WTC11 (cell line): ENCODE data around the gene ZSWIM6. TPM values are rescaled to one million over a fixed set of nuclear protein-coding genes. Genes with fewer than 3 reads are reported as not detected.

ENCODE experiments used
- ATAC-seq: fragments of 200-7000 bp; cut with Tn5 transposase; 2 replicates; pipeline ENCODE4 v1.10.0; 2021; ENCODE audit warnings: mild to moderate bottlenecking, moderate library complexity
- CTCF ChIA-PET: fragments of 300-600 bp; sonication (Branson Sonifier 250); formaldehyde crosslinking; loops from one replicate; lab custom pipeline; 2021; ENCODE audit warnings: antibody characterized with exemption; lab: Charles Lee
- POLR2A ChIA-PET: fragments of 350-600 bp; sonication (Branson Sonifier 250); formaldehyde crosslinking; loops from one replicate; lab custom pipeline; 2021; ENCODE audit warnings: antibody characterized with exemption; lab: Charles Lee
- DNase-seq: peaks from one replicate; pipeline ENCODE4 v3.0.0; 2021; ENCODE audit warnings: low spot score
- H3K27ac Mint-ChIP-seq: 2 replicates; pipeline ENCODE4 v1.8.0; 2021; ENCODE audit warnings: mixed read lengths
- H3K27me3 Mint-ChIP-seq: 2 replicates; pipeline ENCODE4 v1.8.0; 2021; ENCODE audit warnings: low read depth, mild to moderate bottlenecking, moderate library complexity, mixed read lengths
- H3K36me3 Mint-ChIP-seq: 2 replicates; pipeline ENCODE4 v1.8.0; 2021; ENCODE audit warnings: mixed read lengths
- H3K4me1 Mint-ChIP-seq: 2 replicates; pipeline ENCODE4 v1.8.0; 2022; ENCODE audit warnings: mixed read lengths
- H3K4me3 Mint-ChIP-seq: 2 replicates; pipeline ENCODE4 v1.8.0; 2021; ENCODE audit warnings: mild to moderate bottlenecking, moderate library complexity, mixed read lengths
- H3K9me3 Mint-ChIP-seq: 2 replicates; pipeline ENCODE4 v1.8.0; 2021; ENCODE audit warnings: mixed read lengths
- CBFB ChIP-seq: sonication (generic); formaldehyde crosslinking; IDR thresholded peaks from 2 replicates; pipeline ENCODE4 v1.8.1; 2022; ENCODE audit warnings: mild to moderate bottlenecking, low read depth, missing genetic modification reagents
- ETV6 ChIP-seq: sonication (generic); formaldehyde crosslinking; IDR thresholded peaks from 2 replicates; pipeline ENCODE4 v1.8.1; 2022; ENCODE audit warnings: mild to moderate bottlenecking, missing genetic modification reagents
- FOXJ3 ChIP-seq: sonication (generic); formaldehyde crosslinking; IDR thresholded peaks from 2 replicates; pipeline ENCODE4 v1.9.0; 2021; ENCODE audit warnings: missing genetic modification reagents, mild to moderate bottlenecking, borderline replicate concordance
- FOXK1 ChIP-seq: sonication (generic); formaldehyde crosslinking; IDR thresholded peaks from 2 replicates; pipeline ENCODE4 v1.8.0; 2022; ENCODE audit warnings: mild to moderate bottlenecking, moderate library complexity, missing genetic modification reagents
- FOXP1 ChIP-seq: sonication (generic); formaldehyde crosslinking; IDR thresholded peaks from 2 replicates; pipeline ENCODE4 v1.8.0; 2022; ENCODE audit warnings: missing genetic modification reagents, mild to moderate bottlenecking, moderate library complexity, borderline replicate concordance
- NFYB ChIP-seq: sonication (generic); formaldehyde crosslinking; conservative IDR thresholded peaks from 2 replicates; pipeline ENCODE4 v1.8.0; 2022; ENCODE audit warnings: low read depth, missing genetic modification reagents
- PRRX2 ChIP-seq: fragments of 250-450 bp; sonication (Bioruptor Pico); IDR thresholded peaks from 2 replicates; pipeline ENCODE4 v1.8.0; 2021; ENCODE audit warnings: mild to moderate bottlenecking
- SP1 ChIP-seq: sonication (generic); formaldehyde crosslinking; conservative IDR thresholded peaks from 2 replicates; pipeline ENCODE4 v1.8.1; 2022; ENCODE audit warnings: missing genetic modification reagents
- TCF7 ChIP-seq: sonication (generic); formaldehyde crosslinking; IDR thresholded peaks from 2 replicates; pipeline ENCODE4 v1.8.0; 2022; ENCODE audit warnings: mild to moderate bottlenecking, low read depth, missing genetic modification reagents, moderate library complexity
- ZNF219 ChIP-seq: sonication (generic); formaldehyde crosslinking; IDR thresholded peaks from 2 replicates; pipeline ENCODE4 v1.8.0; 2023; ENCODE audit warnings: missing genetic modification reagents, mild to moderate bottlenecking, borderline replicate concordance
- ZNF317 ChIP-seq: sonication (generic); formaldehyde crosslinking; IDR thresholded peaks from 2 replicates; pipeline ENCODE4 v1.8.1; 2023; ENCODE audit warnings: low read depth, mild to moderate bottlenecking, moderate library complexity, missing genetic modification reagents, borderline replicate concordance
- ZNF423 ChIP-seq: fragments of 250-450 bp; sonication (Bioruptor Pico); IDR thresholded peaks from 2 replicates; pipeline ENCODE4 v2.1.2; 2022; ENCODE audit warnings: mild to moderate bottlenecking, moderate library complexity
- total RNA-seq: library from RNA; stranded (reverse); gene quantifications from 3 replicates; pipeline ENCODE4 v1.2.3, GENCODE V29; 2021
- TF ChIP-seq, protein P1 (sequence below): sonication (generic); formaldehyde crosslinking; IDR thresholded peaks from 2 replicates; pipeline ENCODE4 v1.8.1; 2023; ENCODE audit warnings: mild to moderate bottlenecking, moderate library complexity, missing genetic modification reagents
- TF ChIP-seq, protein P2 (sequence below): sonication (generic); formaldehyde crosslinking; IDR thresholded peaks from 2 replicates; pipeline ENCODE4 v1.8.0; 2022; ENCODE audit warnings: mild to moderate bottlenecking, missing genetic modification reagents
- TF ChIP-seq, protein P3 (sequence below): sonication (generic); formaldehyde crosslinking; IDR thresholded peaks from 2 replicates; pipeline ENCODE4 v1.8.0; 2022; ENCODE audit warnings: mild to moderate bottlenecking, missing genetic modification reagents
- TF ChIP-seq, protein P4 (sequence below): sonication (generic); formaldehyde crosslinking; IDR thresholded peaks from 2 replicates; pipeline ENCODE4 v1.8.0; 2022; ENCODE audit warnings: missing genetic modification reagents
- TF ChIP-seq, protein P5 (sequence below): sonication (generic); formaldehyde crosslinking; IDR thresholded peaks from 2 replicates; pipeline ENCODE4 v1.8.1; 2022; ENCODE audit warnings: mild to moderate bottlenecking, moderate library complexity, missing genetic modification reagents
- TF ChIP-seq, protein P6 (sequence below): sonication (generic); formaldehyde crosslinking; IDR thresholded peaks from 2 replicates; pipeline ENCODE4 v1.8.0; 2023; ENCODE audit warnings: missing genetic modification reagents
- TF ChIP-seq, protein P7 (sequence below): sonication (generic); formaldehyde crosslinking; IDR thresholded peaks from 2 replicates; pipeline ENCODE4 v1.8.1; 2023; ENCODE audit warnings: mild to moderate bottlenecking, missing genetic modification reagents
- TF ChIP-seq, protein P8 (sequence below): sonication (generic); formaldehyde crosslinking; IDR thresholded peaks from 2 replicates; pipeline ENCODE4 v1.8.0; 2023; ENCODE audit warnings: missing genetic modification reagents, mild to moderate bottlenecking, borderline replicate concordance
- TF ChIP-seq, protein P9 (sequence below): sonication (generic); formaldehyde crosslinking; conservative IDR thresholded peaks from 2 replicates; pipeline ENCODE4 v1.8.1; 2022; ENCODE audit warnings: mild to moderate bottlenecking, missing genetic modification reagents

ZSWIM6 gene
- total RNA-seq, 1 experiment from 2014 or later, result 12.5 TPM

DNA sequence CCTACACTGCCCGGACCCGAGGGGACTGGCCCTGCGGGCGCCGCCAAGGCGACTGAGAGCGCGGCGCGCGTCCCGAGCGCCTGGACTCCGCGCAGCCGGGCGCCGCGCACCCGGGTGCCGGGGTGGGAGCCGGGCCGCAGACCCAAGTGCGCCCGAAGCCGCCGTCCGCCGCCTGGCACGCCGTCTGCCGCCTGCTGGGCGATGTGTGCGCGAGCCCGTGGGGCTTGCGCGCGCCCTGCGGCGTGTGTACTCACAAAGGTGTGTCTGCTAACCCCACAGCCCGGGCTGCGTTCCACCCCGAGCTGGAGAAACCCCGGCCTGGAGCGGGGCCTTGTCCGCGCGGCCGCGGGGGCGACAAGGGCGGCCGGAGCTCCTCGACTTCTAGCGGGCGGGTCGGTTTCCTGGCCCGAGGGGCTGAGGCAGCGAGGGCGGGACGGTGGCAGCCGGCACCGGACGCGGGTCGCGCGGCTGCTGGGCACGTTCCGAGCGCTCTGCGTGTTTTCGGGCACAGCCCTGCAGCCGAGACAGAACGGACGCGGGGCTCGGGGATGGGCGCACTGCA lies 1.1 kb upstream of the ZSWIM6 start:
- Mint-ChIP-seq H3K4me3 (peak overlapping the region; percentile 88), H3K27ac (no peak overlapping the region), H3K27me3 (peaks cover 70% of the 10 kb centered on the region), H3K4me1 (peaks cover 48% of the 10 kb centered on the region), H3K36me3 (no peaks in the 10 kb centered on the region), H3K9me3 (no peaks in the 10 kb centered on the region)
- TF ChIP-seq, protein P1, sequence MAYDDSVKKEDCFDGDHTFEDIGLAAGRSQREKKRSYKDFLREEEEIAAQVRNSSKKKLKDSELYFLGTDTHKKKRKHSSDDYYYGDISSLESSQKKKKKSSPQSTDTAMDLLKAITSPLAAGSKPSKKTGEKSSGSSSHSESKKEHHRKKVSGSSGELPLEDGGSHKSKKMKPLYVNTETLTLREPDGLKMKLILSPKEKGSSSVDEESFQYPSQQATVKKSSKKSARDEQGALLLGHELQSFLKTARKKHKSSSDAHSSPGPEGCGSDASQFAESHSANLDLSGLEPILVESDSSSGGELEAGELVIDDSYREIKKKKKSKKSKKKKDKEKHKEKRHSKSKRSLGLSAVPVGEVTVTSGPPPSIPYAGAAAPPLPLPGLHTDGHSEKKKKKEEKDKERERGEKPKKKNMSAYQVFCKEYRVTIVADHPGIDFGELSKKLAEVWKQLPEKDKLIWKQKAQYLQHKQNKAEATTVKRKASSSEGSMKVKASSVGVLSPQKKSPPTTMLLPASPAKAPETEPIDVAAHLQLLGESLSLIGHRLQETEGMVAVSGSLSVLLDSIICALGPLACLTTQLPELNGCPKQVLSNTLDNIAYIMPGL (CRISPR knock-in tag), result no peak; the same call in 1 of the 2 replicates
- TF ChIP-seq, protein P2, sequence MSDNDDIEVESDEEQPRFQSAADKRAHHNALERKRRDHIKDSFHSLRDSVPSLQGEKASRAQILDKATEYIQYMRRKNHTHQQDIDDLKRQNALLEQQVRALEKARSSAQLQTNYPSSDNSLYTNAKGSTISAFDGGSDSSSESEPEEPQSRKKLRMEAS (CRISPR knock-in tag), result peak; percentile 70
- TF ChIP-seq, protein P3, sequence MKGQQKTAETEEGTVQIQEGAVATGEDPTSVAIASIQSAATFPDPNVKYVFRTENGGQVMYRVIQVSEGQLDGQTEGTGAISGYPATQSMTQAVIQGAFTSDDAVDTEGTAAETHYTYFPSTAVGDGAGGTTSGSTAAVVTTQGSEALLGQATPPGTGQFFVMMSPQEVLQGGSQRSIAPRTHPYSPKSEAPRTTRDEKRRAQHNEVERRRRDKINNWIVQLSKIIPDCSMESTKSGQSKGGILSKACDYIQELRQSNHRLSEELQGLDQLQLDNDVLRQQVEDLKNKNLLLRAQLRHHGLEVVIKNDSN (CRISPR knock-in tag), result 0 out of 2 replicates have a peak, but pooled peaks have one; percentile 20
- TF ChIP-seq FOXK1 (no peak), ZNF219 (CRISPR knock-in tag) (peak; percentile 44; the same call in 1 of the 2 replicates), CBFB (CRISPR knock-in tag) (0 out of 2 replicates have a peak, but pooled peaks have one; percentile 20), SP1 (CRISPR knock-in tag) (0 out of 2 replicates have a peak, but pooled peaks have one; percentile 14), ETV6 (CRISPR knock-in tag) (no peak), ZNF423 (CRISPR knock-in tag) (0 out of 2 replicates have a peak, but pooled peaks have one; percentile 29), FOXP1 (CRISPR knock-in tag) (peak; percentile 75; the same call in 1 of the 2 replicates), NFYB (CRISPR knock-in tag) (0 out of 2 replicates have a peak, but pooled peaks have one; percentile 13), ZNF317 (CRISPR knock-in tag) (no peak), TCF7 (CRISPR knock-in tag) (no peak), FOXJ3 (CRISPR knock-in tag) (no peak), PRRX2 (CRISPR knock-in tag) (no peak)
- TF ChIP-seq, protein P4, sequence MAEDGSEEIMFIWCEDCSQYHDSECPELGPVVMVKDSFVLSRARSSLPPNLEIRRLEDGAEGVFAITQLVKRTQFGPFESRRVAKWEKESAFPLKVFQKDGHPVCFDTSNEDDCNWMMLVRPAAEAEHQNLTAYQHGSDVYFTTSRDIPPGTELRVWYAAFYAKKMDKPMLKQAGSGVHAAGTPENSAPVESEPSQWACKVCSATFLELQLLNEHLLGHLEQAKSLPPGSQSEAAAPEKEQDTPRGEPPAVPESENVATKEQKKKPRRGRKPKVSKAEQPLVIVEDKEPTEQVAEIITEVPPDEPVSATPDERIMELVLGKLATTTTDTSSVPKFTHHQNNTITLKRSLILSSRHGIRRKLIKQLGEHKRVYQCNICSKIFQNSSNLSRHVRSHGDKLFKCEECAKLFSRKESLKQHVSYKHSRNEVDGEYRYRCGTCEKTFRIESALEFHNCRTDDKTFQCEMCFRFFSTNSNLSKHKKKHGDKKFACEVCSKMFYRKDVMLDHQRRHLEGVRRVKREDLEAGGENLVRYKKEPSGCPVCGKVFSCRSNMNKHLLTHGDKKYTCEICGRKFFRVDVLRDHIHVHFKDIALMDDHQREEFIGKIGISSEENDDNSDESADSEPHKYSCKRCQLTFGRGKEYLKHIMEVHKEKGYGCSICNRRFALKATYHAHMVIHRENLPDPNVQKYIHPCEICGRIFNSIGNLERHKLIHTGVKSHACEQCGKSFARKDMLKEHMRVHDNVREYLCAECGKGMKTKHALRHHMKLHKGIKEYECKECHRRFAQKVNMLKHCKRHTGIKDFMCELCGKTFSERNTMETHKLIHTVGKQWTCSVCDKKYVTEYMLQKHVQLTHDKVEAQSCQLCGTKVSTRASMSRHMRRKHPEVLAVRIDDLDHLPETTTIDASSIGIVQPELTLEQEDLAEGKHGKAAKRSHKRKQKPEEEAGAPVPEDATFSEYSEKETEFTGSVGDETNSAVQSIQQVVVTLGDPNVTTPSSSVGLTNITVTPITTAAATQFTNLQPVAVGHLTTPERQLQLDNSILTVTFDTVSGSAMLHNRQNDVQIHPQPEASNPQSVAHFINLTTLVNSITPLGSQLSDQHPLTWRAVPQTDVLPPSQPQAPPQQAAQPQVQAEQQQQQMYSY (CRISPR knock-in tag), result no peak
- TF ChIP-seq, protein P5, sequence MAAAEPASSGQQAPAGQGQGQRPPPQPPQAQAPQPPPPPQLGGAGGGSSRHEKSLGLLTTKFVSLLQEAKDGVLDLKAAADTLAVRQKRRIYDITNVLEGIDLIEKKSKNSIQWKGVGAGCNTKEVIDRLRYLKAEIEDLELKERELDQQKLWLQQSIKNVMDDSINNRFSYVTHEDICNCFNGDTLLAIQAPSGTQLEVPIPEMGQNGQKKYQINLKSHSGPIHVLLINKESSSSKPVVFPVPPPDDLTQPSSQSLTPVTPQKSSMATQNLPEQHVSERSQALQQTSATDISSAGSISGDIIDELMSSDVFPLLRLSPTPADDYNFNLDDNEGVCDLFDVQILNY (CRISPR knock-in tag), result no peak
- TF ChIP-seq, protein P6, sequence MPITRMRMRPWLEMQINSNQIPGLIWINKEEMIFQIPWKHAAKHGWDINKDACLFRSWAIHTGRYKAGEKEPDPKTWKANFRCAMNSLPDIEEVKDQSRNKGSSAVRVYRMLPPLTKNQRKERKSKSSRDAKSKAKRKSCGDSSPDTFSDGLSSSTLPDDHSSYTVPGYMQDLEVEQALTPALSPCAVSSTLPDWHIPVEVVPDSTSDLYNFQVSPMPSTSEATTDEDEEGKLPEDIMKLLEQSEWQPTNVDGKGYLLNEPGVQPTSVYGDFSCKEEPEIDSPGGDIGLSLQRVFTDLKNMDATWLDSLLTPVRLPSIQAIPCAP (CRISPR knock-in tag), result no peak
- TF ChIP-seq, protein P7, sequence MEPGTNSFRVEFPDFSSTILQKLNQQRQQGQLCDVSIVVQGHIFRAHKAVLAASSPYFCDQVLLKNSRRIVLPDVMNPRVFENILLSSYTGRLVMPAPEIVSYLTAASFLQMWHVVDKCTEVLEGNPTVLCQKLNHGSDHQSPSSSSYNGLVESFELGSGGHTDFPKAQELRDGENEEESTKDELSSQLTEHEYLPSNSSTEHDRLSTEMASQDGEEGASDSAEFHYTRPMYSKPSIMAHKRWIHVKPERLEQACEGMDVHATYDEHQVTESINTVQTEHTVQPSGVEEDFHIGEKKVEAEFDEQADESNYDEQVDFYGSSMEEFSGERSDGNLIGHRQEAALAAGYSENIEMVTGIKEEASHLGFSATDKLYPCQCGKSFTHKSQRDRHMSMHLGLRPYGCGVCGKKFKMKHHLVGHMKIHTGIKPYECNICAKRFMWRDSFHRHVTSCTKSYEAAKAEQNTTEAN (CRISPR knock-in tag), result 0 out of 2 replicates have a peak, but pooled peaks have one; percentile 60
- TF ChIP-seq, protein P8, sequence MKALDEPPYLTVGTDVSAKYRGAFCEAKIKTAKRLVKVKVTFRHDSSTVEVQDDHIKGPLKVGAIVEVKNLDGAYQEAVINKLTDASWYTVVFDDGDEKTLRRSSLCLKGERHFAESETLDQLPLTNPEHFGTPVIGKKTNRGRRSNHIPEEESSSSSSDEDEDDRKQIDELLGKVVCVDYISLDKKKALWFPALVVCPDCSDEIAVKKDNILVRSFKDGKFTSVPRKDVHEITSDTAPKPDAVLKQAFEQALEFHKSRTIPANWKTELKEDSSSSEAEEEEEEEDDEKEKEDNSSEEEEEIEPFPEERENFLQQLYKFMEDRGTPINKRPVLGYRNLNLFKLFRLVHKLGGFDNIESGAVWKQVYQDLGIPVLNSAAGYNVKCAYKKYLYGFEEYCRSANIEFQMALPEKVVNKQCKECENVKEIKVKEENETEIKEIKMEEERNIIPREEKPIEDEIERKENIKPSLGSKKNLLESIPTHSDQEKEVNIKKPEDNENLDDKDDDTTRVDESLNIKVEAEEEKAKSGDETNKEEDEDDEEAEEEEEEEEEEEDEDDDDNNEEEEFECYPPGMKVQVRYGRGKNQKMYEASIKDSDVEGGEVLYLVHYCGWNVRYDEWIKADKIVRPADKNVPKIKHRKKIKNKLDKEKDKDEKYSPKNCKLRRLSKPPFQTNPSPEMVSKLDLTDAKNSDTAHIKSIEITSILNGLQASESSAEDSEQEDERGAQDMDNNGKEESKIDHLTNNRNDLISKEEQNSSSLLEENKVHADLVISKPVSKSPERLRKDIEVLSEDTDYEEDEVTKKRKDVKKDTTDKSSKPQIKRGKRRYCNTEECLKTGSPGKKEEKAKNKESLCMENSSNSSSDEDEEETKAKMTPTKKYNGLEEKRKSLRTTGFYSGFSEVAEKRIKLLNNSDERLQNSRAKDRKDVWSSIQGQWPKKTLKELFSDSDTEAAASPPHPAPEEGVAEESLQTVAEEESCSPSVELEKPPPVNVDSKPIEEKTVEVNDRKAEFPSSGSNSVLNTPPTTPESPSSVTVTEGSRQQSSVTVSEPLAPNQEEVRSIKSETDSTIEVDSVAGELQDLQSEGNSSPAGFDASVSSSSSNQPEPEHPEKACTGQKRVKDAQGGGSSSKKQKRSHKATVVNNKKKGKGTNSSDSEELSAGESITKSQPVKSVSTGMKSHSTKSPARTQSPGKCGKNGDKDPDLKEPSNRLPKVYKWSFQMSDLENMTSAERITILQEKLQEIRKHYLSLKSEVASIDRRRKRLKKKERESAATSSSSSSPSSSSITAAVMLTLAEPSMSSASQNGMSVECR, result 0 out of 2 replicates have a peak, but pooled peaks have one; percentile 64
- TF ChIP-seq, protein P9, sequence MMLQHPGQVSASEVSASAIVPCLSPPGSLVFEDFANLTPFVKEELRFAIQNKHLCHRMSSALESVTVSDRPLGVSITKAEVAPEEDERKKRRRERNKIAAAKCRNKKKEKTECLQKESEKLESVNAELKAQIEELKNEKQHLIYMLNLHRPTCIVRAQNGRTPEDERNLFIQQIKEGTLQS, result no peak
- CTCF ChIA-PET, result interaction anchor here (0.7 to 2.4 kb wide), 9 partner anchors 31 to 328 kb away, joined by 3 to 14 read pairs (median 4); no protein-coding TSS in a partner anchor
- ATAC-seq (peak; percentile 2; the same call in 1 of the 2 replicates), DNase-seq (peak; percentile 52)
- POLR2A ChIA-PET, result interaction anchor here (0.6 to 1.3 kb wide), 5 partner anchors 17 to 1074 kb away, joined by 3 to 5 read pairs (median 4); partner anchors contain the start of genes ERCC8 and NDUFAF2
